ENCODE data around the gene B9D1.

Gene B9D1

DNA sequence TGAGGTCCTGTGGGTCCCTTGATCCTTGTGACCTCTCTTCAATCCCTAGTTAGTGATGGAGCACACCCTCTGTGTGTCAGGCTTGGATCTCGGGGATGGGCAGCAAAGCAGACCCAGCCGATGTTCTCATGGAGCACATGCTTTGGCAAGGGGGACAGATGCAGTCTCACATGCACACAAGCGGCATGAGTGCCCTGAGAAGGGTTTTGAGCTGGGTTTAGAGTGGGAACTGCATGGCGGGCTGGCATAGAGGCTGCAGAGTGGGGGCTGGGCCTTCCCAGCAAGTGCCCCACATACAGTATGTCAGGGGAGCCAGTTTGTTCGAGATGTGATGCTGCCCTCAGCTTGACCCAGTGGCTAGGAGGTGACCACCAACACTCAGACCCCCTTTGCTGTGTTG, 41.6 kb downstream of the B9D1 start:
- H3K27ac ChIP-seq (ENCODE audit: insufficient read depth, low read depth, low read length, poor library complexity, severe bottlenecking): no peak overlapping the region
- H3K4me1 ChIP-seq (ENCODE audit: control insufficient read depth, insufficient read depth, low read length): peaks cover 16% of the 10 kb centered on the region
- H3K36me3 ChIP-seq (ENCODE audit: control insufficient read depth, insufficient read depth, low read length): no peaks in the 10 kb centered on the region
- H3K4me3 ChIP-seq (ENCODE audit: insufficient read depth, low read depth, low read length): no peak overlapping the region
- no peaks in the 10 kb centered on the region for H3K27me3 ChIP-seq (ENCODE audit: control insufficient read depth, insufficient read depth, low read length, poor library complexity, severe bottlenecking)
- WGBS, 2 experiments: 95% methylated on average over 5 of the region's 5 CpGs
- H3K9me3 ChIP-seq (ENCODE audit: control insufficient read depth, low read length): no peaks in the 10 kb centered on the region

- Histone ChIP-seq H3K4me1 (ENCODE audit: control insufficient read depth, insufficient read depth, low read length) (peaks cover 16% of the 10 kb centered on the region), H3K27ac (ENCODE audit: insufficient read depth, low read depth, low read length, poor library complexity, severe bottlenecking) (no peak overlapping the region), H3K9me3 (ENCODE audit: control insufficient read depth, low read length) (no peaks in the 10 kb centered on the region), H3K27me3 (ENCODE audit: control insufficient read depth, insufficient read depth, low read length, poor library complexity, severe bottlenecking) (no peaks in the 10 kb centered on the region), H3K4me3 (ENCODE audit: insufficient read depth, low read depth, low read length) (no peak overlapping the region), H3K36me3 (ENCODE audit: control insufficient read depth, insufficient read depth, low read length) (no peaks in the 10 kb centered on the region)
- 93 to 95% methylated on average over 12 of the region's 12 CpGs for WGBS, 2 experiments
Observed at GRCh38 chr17:19319771-19320505, 42.6 kb downstream of the B9D1 start.

GRCh38 chr17:19318611-19319010, 43.9 kb downstream of the B9D1 start:
- H3K4me1 ChIP-seq (ENCODE audit: control insufficient read depth, insufficient read depth, low read length): peaks cover 16% of the 10 kb centered on the region
- no peaks in the 10 kb centered on the region for H3K27me3 ChIP-seq (ENCODE audit: control insufficient read depth, insufficient read depth, low read length, poor library complexity, severe bottlenecking)
- peaks cover under 1% of the 10 kb centered on the region for H3K36me3 ChIP-seq (ENCODE audit: control insufficient read depth, insufficient read depth, low read length)
- no peaks in the 10 kb centered on the region for H3K9me3 ChIP-seq (ENCODE audit: control insufficient read depth, low read length)
- 93 to 96% methylated on average over 6 of the region's 6 CpGs for WGBS, 2 experiments
- no peak overlapping the region for H3K4me3 ChIP-seq (ENCODE audit: insufficient read depth, low read depth, low read length)
- H3K27ac ChIP-seq (ENCODE audit: insufficient read depth, low read depth, low read length, poor library complexity, severe bottlenecking): no peak overlapping the region

GRCh38 chr17:19317359-19318095, 45.0 kb downstream of the B9D1 start:
- no peaks in the 10 kb centered on the region for H3K9me3 ChIP-seq (ENCODE audit: control insufficient read depth, low read length)
- no peaks in the 10 kb centered on the region for H3K27me3 ChIP-seq (ENCODE audit: control insufficient read depth, insufficient read depth, low read length, poor library complexity, severe bottlenecking)
- 37 to 42% methylated on average over 19 of the region's 19 CpGs for WGBS, 2 experiments
- H3K4me1 ChIP-seq (ENCODE audit: control insufficient read depth, insufficient read depth, low read length): peaks cover 16% of the 10 kb centered on the region
- H3K4me3 ChIP-seq (ENCODE audit: insufficient read depth, low read depth, low read length): no peak overlapping the region
- H3K36me3 ChIP-seq (ENCODE audit: control insufficient read depth, insufficient read depth, low read length): peaks cover 8% of the 10 kb centered on the region
- peak overlapping the region; percentile 31 for H3K27ac ChIP-seq (ENCODE audit: insufficient read depth, low read depth, low read length, poor library complexity, severe bottlenecking)

DNA sequence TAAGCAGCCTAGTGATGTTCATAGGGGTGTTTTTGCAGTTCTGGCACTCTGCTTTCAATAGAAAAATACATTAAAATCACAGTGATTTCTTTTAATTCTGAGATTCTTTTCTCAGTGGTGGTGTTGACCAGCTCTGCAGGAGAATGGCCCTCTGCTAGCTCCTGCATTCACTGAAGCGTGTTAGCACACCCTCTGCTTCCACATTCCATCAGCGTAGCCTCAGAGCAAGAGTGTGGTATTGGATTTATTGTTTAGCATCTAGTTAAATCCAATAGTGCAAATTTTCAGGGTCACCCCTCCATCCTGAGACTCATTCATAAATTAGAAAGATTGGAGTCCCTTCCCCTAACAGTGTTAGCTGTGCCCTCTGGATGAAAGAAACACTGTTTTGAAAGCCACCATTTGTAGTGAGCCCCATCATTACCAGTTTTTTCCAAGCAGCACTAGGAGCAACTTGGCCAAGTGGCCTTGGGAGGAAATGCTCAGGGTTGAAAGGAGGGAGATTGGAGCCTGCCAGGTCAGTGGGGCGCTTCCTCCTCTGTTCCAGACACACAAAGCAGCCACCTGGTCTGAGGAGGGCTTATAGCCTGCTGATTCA, 45.7 kb downstream of the B9D1 start:
- 48 to 63% methylated on average over 2 to 3 of the region's 3 CpGs for WGBS, 2 experiments
- peaks cover 14% of the 10 kb centered on the region for H3K36me3 ChIP-seq (ENCODE audit: control insufficient read depth, insufficient read depth, low read length)
- H3K4me3 ChIP-seq (ENCODE audit: insufficient read depth, low read depth, low read length): no peak overlapping the region
- H3K27me3 ChIP-seq (ENCODE audit: control insufficient read depth, insufficient read depth, low read length, poor library complexity, severe bottlenecking): no peaks in the 10 kb centered on the region
- peaks cover 16% of the 10 kb centered on the region for H3K4me1 ChIP-seq (ENCODE audit: control insufficient read depth, insufficient read depth, low read length)
- peak overlapping the region; percentile 45 for H3K27ac ChIP-seq (ENCODE audit: insufficient read depth, low read depth, low read length, poor library complexity, severe bottlenecking)
- H3K9me3 ChIP-seq (ENCODE audit: control insufficient read depth, low read length): no peaks in the 10 kb centered on the region

DNA sequence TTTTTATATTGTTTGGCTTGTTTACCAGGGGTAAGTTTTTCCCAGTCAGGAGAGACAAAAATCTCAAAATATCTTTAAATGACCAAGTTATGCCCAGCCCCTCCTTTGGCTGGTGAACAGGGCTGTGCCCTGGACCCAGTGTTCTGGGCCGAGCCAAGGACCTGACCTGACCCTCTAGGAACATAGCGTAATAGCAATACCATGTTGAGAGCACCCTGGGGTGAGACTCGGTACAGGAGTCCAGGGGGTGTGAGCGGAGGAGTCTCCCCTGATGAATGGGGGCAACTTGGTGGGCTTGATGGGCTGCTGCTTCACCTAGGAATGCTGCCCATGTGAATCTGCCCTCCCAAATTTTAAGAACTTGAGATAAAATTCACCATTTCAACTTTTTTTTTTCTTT, 47.4 kb downstream of the B9D1 start:
- H3K4me3 ChIP-seq (ENCODE audit: insufficient read depth, low read depth, low read length): no peak overlapping the region
- peaks cover 15% of the 10 kb centered on the region for H3K36me3 ChIP-seq (ENCODE audit: control insufficient read depth, insufficient read depth, low read length)
- peaks cover 16% of the 10 kb centered on the region for H3K4me1 ChIP-seq (ENCODE audit: control insufficient read depth, insufficient read depth, low read length)
- no peak overlapping the region for H3K27ac ChIP-seq (ENCODE audit: insufficient read depth, low read depth, low read length, poor library complexity, severe bottlenecking)
- no peaks in the 10 kb centered on the region for H3K27me3 ChIP-seq (ENCODE audit: control insufficient read depth, insufficient read depth, low read length, poor library complexity, severe bottlenecking)
- WGBS, 2 experiments: 93 to 97% methylated on average over 4 of the region's 4 CpGs
- H3K9me3 ChIP-seq (ENCODE audit: control insufficient read depth, low read length): no peaks in the 10 kb centered on the region

DNA sequence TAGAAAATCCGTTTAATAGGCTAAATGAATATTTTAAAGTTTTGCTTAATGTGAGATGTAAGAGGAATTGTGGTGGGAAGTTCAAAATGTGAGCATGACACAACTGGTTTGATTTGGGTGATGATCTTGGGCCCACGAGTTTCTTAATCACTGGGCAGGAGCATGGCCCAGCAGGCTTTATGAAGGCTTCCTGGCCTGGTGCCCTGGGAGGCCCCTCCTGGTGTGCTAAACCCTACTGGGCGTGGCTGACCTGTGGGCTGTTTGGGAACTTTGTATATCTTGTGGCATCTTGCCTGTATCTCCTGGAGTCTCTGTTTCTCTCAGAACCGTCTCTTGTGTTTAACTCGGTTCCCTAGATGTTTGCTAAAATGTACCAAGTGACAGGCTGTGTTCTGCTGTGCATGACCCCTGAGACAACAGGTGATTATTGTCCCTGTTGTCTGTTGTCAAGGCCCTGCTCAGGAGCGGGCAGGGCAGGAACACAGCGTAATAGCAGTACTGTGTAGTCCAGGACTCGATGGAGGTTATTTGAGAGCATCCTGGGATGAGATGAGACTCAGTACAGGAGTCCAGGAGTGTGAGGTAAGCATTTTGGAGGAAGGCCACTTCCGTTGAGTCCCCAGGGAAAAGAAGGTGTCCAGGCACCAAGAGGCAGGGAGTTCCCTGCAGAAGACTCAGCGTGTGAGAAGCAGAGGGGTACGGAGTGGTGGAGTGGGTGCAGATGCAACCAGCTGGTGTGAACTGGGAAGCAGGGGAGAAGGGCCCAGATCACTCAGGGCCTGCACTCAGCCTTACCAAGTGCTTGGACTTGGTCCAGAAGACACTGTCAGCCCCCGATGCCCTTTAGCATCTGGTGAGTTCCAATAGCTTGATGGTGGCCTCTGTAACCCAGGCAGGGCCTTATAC, 48.5 kb downstream of the B9D1 start:
- Histone ChIP-seq H3K9me3 (ENCODE audit: control insufficient read depth, low read length) (no peaks in the 10 kb centered on the region), H3K36me3 (ENCODE audit: control insufficient read depth, insufficient read depth, low read length) (peaks cover 15% of the 10 kb centered on the region), H3K4me3 (ENCODE audit: insufficient read depth, low read depth, low read length) (no peak overlapping the region), H3K27me3 (ENCODE audit: control insufficient read depth, insufficient read depth, low read length, poor library complexity, severe bottlenecking) (no peaks in the 10 kb centered on the region), H3K27ac (ENCODE audit: insufficient read depth, low read depth, low read length, poor library complexity, severe bottlenecking) (no peak overlapping the region), H3K4me1 (ENCODE audit: control insufficient read depth, insufficient read depth, low read length) (peaks cover 18% of the 10 kb centered on the region)
- WGBS, 2 experiments: 95% methylated on average over 12 of the region's 12 CpGs

DNA sequence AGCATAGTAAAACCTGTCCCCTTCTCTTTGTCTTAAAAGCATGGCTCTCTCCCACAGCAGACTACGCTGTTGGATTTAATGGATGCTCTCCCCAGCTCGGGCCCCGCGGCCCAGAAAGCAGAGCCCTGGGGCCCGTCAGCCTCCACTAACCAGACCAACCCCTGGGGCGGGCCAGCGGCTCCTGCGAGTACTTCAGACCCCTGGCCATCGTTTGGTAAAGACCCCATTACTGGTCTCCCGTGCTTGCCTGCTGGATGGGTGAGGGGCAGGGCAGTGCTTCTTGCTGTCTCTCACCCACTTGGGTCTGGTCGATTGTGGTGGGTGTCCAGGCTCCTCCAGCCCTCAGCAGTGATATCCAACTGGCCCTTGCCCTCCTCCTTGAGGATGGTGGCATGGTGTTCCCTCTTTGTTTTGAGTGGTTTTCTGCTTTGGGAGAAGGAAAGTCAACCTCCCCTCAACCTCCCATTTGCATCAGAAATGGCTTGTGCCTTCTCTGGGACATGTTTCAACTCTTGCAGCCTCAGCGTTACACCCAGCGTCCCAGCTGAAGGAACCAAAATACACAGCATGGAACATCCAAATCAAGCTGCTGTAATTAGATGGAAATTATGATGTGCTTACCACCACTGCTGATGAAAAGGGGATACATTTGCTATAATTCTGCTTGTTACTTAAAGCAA, 49.3 kb downstream of the B9D1 start:
- peaks cover 15% of the 10 kb centered on the region for H3K36me3 ChIP-seq (ENCODE audit: control insufficient read depth, insufficient read depth, low read length)
- H3K9me3 ChIP-seq (ENCODE audit: control insufficient read depth, low read length): no peaks in the 10 kb centered on the region
- peaks cover 18% of the 10 kb centered on the region for H3K4me1 ChIP-seq (ENCODE audit: control insufficient read depth, insufficient read depth, low read length)
- H3K27ac ChIP-seq (ENCODE audit: insufficient read depth, low read depth, low read length, poor library complexity, severe bottlenecking): no peak overlapping the region
- WGBS, 2 experiments: 94 to 95% methylated on average over 13 of the region's 13 CpGs
- no peak overlapping the region for H3K4me3 ChIP-seq (ENCODE audit: insufficient read depth, low read depth, low read length)
- no peaks in the 10 kb centered on the region for H3K27me3 ChIP-seq (ENCODE audit: control insufficient read depth, insufficient read depth, low read length, poor library complexity, severe bottlenecking)

DNA sequence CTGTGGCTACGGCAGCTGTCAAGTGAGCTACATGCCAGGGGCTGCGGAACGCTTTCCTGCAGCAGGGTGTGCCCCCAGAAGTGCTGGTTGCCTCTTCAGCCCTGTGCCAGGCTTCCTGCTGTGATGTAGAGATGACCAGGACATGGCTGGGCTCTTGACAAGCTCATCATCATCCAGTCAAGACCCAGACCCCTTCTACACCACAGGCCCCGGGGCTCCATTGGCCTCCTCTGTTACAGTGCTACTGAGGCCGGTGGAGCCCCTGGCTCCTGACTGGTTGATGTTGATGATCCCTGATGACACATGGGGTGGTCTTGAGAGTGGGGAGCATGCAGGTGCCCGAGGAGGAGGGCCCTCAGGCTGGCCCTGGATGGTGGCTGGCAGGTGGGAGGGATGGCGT, 50.1 kb downstream of the B9D1 start:
- no peak overlapping the region for H3K27ac ChIP-seq (ENCODE audit: insufficient read depth, low read depth, low read length, poor library complexity, severe bottlenecking)
- no peaks in the 10 kb centered on the region for H3K9me3 ChIP-seq (ENCODE audit: control insufficient read depth, low read length)
- WGBS, 2 experiments: 97 to 99% methylated on average over 7 of the region's 7 CpGs
- H3K27me3 ChIP-seq (ENCODE audit: control insufficient read depth, insufficient read depth, low read length, poor library complexity, severe bottlenecking): no peaks in the 10 kb centered on the region
- H3K36me3 ChIP-seq (ENCODE audit: control insufficient read depth, insufficient read depth, low read length): peaks cover 15% of the 10 kb centered on the region
- H3K4me3 ChIP-seq (ENCODE audit: insufficient read depth, low read depth, low read length): no peak overlapping the region
- peaks cover 12% of the 10 kb centered on the region for H3K4me1 ChIP-seq (ENCODE audit: control insufficient read depth, insufficient read depth, low read length)
